PC-9 (cell line): ENCODE data around the gene DPH2. TPM values are rescaled to one million over a fixed set of nuclear protein-coding genes. Genes with fewer than 3 reads are reported as not detected.

Source experiments
- BruUV-seq: library from RNA; stranded (reverse); fragments of 400-500 nt; replicated peaks from 2 replicates; lab custom pipeline; 2021; lab: Mats Ljungman, UMichigan
- CTCF ChIA-PET: fragments of 300-600 bp; sonication (Branson Sonifier 250); formaldehyde crosslinking; loops from one replicate; lab custom pipeline; 2022; ENCODE audit warnings: antibody characterized with exemption; lab: Charles Lee
- POLR2A ChIA-PET: fragments of 300-600 bp; sonication (Branson Sonifier 250); formaldehyde crosslinking; loops from one replicate; lab custom pipeline; 2022; ENCODE audit warnings: antibody characterized with exemption; ENCODE audit not compliant: unreplicated experiment; lab: Charles Lee
- DNase-seq, 2 experiments: peaks; one replicate each; pipeline versions ENCODE4 v3.0.0 to v3.0.0-alpha.2; 2015 to 2022; ENCODE audit warnings: mixed read lengths in 1 of 2
- H2AFZ ChIP-seq: fragments of 200-600 bp; sonication (generic); 2 replicates; pipeline ENCODE4 v1.8.1; 2017; ENCODE audit warnings: antibody characterized with exemption
- H3F3A ChIP-seq: fragments of 200-600 bp; sonication (generic); 2 replicates; pipeline ENCODE4 v1.8.1; 2017; ENCODE audit warnings: antibody characterized with exemption, mild to moderate bottlenecking, low read depth; ENCODE audit not compliant: insufficient read depth
- H3K27ac ChIP-seq: fragments of 200-600 bp; sonication (generic); 2 replicates; pipeline ENCODE4 v1.6.1; 2016; ENCODE audit warnings: mixed run types
- H3K27me3 ChIP-seq: fragments of 200-600 bp; sonication (generic); 2 replicates; pipeline ENCODE4 v1.6.1; 2016; ENCODE audit warnings: low read depth, mixed run types; ENCODE audit not compliant: insufficient read depth
- H3K36me3 ChIP-seq: fragments of 200-600 bp; sonication (generic); 2 replicates; pipeline ENCODE4 v1.6.1; 2016; ENCODE audit warnings: low read depth, mixed run types
- H3K4me1 ChIP-seq: fragments of 200-600 bp; sonication (generic); replicated peaks from 2 replicates; pipeline ENCODE4 v1.6.1; 2016; ENCODE audit warnings: mixed run types; ENCODE audit not compliant: insufficient read depth
- H3K4me2 ChIP-seq: fragments of 200-600 bp; sonication (generic); 2 replicates; pipeline ENCODE4 v1.6.1; 2017; ENCODE audit warnings: mixed run types
- H3K4me3 ChIP-seq: fragments of 200-600 bp; sonication (generic); 2 replicates; pipeline ENCODE4 v1.6.1; 2016; ENCODE audit warnings: mixed run types
- H3K79me2 ChIP-seq: fragments of 200-600 bp; sonication (generic); 2 replicates; pipeline ENCODE4 v1.6.1; 2017; ENCODE audit warnings: low read depth, mixed run types
- H3K9me2 ChIP-seq: fragments of 200-600 bp; sonication (generic); 2 replicates; pipeline ENCODE4 v1.8.1; 2017; ENCODE audit warnings: mild to moderate bottlenecking; ENCODE audit not compliant: insufficient read depth
- H3K9me3 ChIP-seq: fragments of 200-600 bp; sonication (generic); 2 replicates; pipeline ENCODE4 v1.8.1; 2016; ENCODE audit warnings: low read depth; ENCODE audit not compliant: insufficient read depth
- H4K20me1 ChIP-seq: fragments of 200-600 bp; sonication (generic); 2 replicates; pipeline ENCODE4 v1.8.1; 2017; ENCODE audit not compliant: insufficient read depth
- CTCF ChIP-seq: fragments of 200-600 bp; sonication (generic); conservative IDR thresholded peaks from 2 replicates; pipeline ENCODE4 v1.6.1; 2017; ENCODE audit warnings: mixed run types, antibody characterized with exemption, mild to moderate bottlenecking, moderate library complexity
- EZH2 ChIP-seq: fragments of 200-600 bp; sonication (generic); IDR thresholded peaks from 2 replicates; pipeline ENCODE4 v1.8.0; 2017; ENCODE audit warnings: antibody characterized with exemption, low read depth
- intact Hi-C: fragments of 100-400 bp; cut with micrococcal nuclease; formaldehyde crosslinking; loops from one replicate; pipeline ENCODE4 v1.10.0; 2022; ENCODE audit not compliant: unreplicated experiment
- total RNA-seq: library from RNA; stranded (reverse); gene quantifications from 2 replicates; pipeline ENCODE4 v1.2.3, GENCODE V29; 2021

DPH2 gene
- total RNA-seq, 1 experiment from 2014 or later: 37.8 TPM

DNA sequence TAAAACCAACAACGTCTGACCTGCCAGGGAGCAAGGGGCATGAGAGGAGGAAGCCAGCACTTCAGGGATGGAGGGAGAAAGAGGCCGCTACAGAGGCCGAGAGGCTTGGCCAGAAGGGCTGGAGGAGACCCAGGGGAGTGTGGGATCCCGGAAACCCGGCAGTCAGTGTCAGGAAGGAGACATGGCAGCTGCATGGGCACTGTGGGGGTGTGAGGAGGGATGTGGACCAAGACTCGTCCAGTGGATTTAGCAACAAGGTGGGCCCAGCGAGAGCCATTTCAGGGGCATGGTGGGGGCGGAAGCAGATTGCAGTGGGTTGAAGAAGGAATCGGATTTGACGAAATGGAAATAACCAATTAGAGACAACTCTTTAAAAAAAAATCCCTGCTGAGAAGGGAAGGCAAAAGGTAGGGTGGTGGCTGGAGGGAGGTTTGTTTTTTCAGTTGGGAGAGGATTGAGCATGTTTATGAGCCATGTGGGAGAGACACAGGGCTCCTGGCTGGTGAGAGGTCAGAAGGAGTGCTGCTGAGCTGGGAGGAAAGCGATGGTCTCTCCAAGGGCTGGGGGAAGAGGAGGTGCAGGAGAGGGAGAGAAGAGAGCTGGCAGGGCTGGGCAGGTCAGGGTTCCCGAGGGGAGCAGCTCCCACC is 13.6 kb downstream of the DPH2 start:
- no peaks in the 10 kb centered on the region for H3K9me2 ChIP-seq
- no peak overlapping the region for H3K27ac ChIP-seq
- peaks cover 34% of the 10 kb centered on the region for H3K79me2 ChIP-seq
- H3K9me3 ChIP-seq: no peaks in the 10 kb centered on the region
- H3K4me3 ChIP-seq: no peak overlapping the region
- intact Hi-C loops: no loop called here
- H3K4me2 ChIP-seq: no peak overlapping the region
- BruUV-seq: no TSS peak
- no peaks in the 10 kb centered on the region for H3K27me3 ChIP-seq
- DNase-seq: peak in 1 of 2 experiments; percentile 13
- no peak overlapping the region for H2AFZ ChIP-seq
- no peak for TF ChIP-seq EZH2
- no peak for TF ChIP-seq CTCF
- peaks cover 12% of the 10 kb centered on the region; the same call in 1 of the 2 replicates for H3K36me3 ChIP-seq
- CTCF ChIA-PET: no interaction called here
- peaks cover 3% of the 10 kb centered on the region; the same call in 1 of the 2 replicates for H4K20me1 ChIP-seq
- peaks cover 17% of the 10 kb centered on the region for H3K4me1 ChIP-seq
- H3F3A ChIP-seq: peaks cover 35% of the 10 kb centered on the region
- POLR2A ChIA-PET: no interaction called here

- Histone ChIP-seq H4K20me1 (peaks cover 3% of the 10 kb centered on the region; the same call in 1 of the 2 replicates), H3K4me3 (no peak overlapping the region), H3K36me3 (peaks cover 12% of the 10 kb centered on the region; the same call in 1 of the 2 replicates), H3K9me2 (no peaks in the 10 kb centered on the region), H3K4me2 (no peak overlapping the region), H3K9me3 (no peaks in the 10 kb centered on the region), H3K27me3 (no peaks in the 10 kb centered on the region), H3F3A (peaks cover 32% of the 10 kb centered on the region), H3K27ac (no peak overlapping the region), H3K79me2 (peaks cover 27% of the 10 kb centered on the region), H3K4me1 (peaks cover 17% of the 10 kb centered on the region), H2AFZ (no peak overlapping the region)
- POLR2A ChIA-PET: no interaction called here
- TF ChIP-seq EZH2 (no peak), CTCF (no peak)
- BruUV-seq: no TSS peak
- no peak for DNase-seq
- CTCF ChIA-PET: no interaction called here
- intact Hi-C loops: no loop called here
These were observed 15.0 kb downstream of the DPH2 start for GRCh38 chr1:43984855-43985254.

GRCh38 chr1:43985984-43986595 is 16.3 kb downstream of the DPH2 start:
- TF ChIP-seq CTCF (no peak), EZH2 (no peak)
- Histone ChIP-seq H3K36me3 (peaks cover 12% of the 10 kb centered on the region; the same call in 1 of the 2 replicates), H3K9me3 (no peaks in the 10 kb centered on the region), H3K9me2 (no peaks in the 10 kb centered on the region), H3F3A (peaks cover 32% of the 10 kb centered on the region), H3K27ac (no peak overlapping the region), H3K4me2 (no peak overlapping the region), H3K4me1 (peaks cover 15% of the 10 kb centered on the region), H3K79me2 (peaks cover 14% of the 10 kb centered on the region), H2AFZ (no peak overlapping the region), H3K27me3 (no peaks in the 10 kb centered on the region), H4K20me1 (peaks cover 3% of the 10 kb centered on the region; the same call in 1 of the 2 replicates), H3K4me3 (no peak overlapping the region)
- intact Hi-C loops: no loop called here
- CTCF ChIA-PET: no interaction called here
- no TSS peak for BruUV-seq
- DNase-seq: peak in 1 of 2 experiments; percentile 30
- POLR2A ChIA-PET: no interaction called here
